WI38 (cell line): Measurements from ENCODE around the gene ACACA.

ENCODE experiments used
- H3K4me3 ChIP-seq: 2 replicates; pipeline ENCODE4 v1.5.1; 2011; ENCODE audit warnings: low read depth, mild to moderate bottlenecking, control low read depth, low read length
- TF ChIP-seq, protein P1 (sequence below): IDR thresholded peaks from 2 replicates; pipeline ENCODE4 v1.5.1; 2012; ENCODE audit warnings: low read depth, mild to moderate bottlenecking, control low read depth, low read length

Gene ACACA

DNA sequence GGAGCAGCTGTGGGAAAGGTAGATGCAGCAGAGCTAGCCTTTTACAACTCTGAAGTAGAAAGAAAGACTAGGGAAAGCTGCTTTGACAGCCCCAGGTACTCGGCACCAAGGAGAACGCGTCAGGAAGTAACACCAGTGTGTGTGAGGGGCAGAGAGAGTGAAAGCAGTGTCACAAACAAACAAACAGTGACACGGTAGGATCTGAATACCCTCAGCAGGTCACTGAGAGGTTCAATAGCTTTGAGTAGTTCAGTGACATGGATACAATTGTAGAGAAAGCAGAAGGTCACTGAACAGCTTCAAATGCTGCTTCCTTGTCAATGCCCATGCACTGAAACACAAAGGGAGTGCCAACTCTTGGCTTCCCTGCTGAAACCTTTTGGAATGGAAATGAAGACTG lies 181.2 kb downstream of the ACACA start:
- no peak overlapping the region for H3K4me3 ChIP-seq
- TF ChIP-seq, protein P1, sequence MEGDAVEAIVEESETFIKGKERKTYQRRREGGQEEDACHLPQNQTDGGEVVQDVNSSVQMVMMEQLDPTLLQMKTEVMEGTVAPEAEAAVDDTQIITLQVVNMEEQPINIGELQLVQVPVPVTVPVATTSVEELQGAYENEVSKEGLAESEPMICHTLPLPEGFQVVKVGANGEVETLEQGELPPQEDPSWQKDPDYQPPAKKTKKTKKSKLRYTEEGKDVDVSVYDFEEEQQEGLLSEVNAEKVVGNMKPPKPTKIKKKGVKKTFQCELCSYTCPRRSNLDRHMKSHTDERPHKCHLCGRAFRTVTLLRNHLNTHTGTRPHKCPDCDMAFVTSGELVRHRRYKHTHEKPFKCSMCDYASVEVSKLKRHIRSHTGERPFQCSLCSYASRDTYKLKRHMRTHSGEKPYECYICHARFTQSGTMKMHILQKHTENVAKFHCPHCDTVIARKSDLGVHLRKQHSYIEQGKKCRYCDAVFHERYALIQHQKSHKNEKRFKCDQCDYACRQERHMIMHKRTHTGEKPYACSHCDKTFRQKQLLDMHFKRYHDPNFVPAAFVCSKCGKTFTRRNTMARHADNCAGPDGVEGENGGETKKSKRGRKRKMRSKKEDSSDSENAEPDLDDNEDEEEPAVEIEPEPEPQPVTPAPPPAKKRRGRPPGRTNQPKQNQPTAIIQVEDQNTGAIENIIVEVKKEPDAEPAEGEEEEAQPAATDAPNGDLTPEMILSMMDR = no peak

DNA sequence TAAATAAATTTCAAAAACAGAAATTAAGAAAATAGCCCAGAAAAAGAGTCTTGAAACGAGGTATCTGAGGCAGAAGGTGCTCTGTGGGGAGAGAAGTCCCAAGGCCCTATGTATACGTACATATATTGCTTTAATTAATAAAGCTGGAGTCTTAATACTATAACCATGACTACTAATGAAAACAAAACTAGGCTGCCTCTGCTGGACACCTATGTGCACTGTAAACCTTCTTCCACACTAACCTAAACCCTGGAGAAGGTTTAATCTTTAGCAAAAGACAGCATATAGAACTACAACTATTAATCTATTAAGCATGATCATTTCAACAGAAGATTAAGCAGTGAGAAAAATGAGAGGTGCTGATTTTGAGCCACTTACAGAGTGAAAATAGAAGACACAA lies 184.8 kb downstream of the ACACA start:
- TF ChIP-seq, protein P1 = no peak
- H3K4me3 ChIP-seq = no peak overlapping the region

DNA sequence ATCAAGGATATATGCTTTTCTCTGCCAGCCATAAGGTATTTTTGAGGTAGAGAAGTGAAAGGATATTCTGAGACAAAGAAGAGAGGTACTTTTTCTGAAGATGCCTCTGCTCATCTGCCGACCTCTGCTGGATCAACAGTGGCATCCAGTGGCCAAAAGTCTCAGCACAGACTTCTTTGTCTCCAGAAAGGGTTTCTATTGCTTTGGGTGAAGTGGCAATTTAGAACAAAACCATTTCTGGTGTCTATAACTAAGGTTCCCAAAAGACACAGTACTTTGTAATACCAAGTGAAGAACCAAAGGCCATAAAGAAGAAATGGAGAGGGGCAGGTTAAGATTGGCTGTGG lies 186.1 kb downstream of the ACACA start:
- H3K4me3 ChIP-seq = no peak overlapping the region

DNA sequence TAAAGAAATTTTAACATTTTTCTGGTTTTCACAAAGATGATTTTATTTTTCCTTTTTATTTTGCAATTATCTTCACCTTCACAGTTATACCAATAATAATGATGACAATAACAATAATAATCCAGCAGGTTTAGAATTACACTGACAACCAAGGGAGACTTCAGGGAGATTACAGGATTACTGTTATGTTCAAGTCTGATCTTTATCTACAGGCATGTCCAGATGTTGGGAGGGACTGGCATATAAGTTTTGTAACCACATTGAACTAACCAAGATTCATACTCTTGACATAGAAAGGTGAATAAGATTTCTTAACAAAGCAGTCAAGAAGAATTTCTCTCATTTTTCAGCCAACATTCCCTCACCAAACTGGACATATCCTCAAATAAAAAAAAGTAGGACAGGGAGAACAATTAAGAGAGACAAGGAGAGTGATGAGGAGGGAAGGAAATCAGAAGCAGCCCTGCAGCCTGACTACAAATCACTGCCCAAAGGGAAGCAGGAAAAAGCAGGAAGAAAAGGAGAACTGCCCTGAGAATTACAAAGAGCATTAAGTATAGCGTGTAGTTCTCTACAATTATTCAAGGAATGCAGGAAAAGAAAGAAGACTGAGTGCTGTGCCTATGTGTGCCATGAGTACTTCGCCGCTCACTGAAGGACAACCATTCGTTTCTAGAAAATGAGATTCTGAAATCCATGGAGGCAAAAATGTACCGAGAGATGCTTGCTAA lies 186.6 kb downstream of the ACACA start:
- H3K4me3 ChIP-seq = no peak overlapping the region
- TF ChIP-seq, protein P1 = no peak

More for the DNA sequence above, 186.1 kb downstream of the ACACA start:
- TF ChIP-seq, protein P1 = peak; percentile 35

DNA sequence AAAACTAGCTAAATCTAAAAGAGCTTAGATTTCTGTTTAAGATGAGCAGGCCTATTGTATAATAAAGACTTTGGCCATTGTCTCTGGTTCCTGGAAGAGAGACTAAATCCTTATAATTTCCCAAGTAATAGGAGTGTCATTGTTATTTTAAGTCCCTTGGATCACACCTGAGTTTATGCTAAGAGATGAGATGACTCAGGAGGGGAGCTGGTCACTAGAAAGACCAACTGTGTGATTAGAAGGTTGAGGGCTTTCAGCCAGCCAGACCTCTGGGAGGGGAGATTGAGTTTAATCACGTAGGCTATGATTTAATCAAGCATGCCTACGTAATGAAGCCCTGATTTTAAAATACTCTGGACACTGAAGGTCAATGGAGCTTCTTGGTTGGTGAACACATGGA lies 187.8 kb downstream of the ACACA start:
- H3K4me3 ChIP-seq = no peak overlapping the region
- TF ChIP-seq, protein P1 = no peak

DNA sequence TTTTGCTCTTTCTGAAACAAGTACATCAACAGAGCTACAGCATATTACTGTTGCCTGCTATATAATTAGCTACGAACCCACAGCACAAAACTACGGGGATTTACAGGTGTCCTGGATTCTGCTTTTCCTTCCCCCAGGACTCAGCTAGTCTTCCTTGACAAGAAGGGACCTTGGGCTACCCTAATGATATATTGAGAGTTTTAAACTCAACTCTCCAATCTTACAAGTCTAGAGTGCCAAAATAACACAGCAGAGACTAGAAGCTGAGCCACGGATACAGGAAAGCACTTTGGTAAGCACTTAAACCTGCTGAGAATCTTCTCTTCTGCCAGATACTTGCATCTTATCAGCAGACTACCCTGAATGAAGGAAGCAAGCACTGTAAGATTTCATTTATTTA lies 192.2 kb downstream of the ACACA start:
- H3K4me3 ChIP-seq = no peak overlapping the region
- TF ChIP-seq, protein P1 = no peak

DNA sequence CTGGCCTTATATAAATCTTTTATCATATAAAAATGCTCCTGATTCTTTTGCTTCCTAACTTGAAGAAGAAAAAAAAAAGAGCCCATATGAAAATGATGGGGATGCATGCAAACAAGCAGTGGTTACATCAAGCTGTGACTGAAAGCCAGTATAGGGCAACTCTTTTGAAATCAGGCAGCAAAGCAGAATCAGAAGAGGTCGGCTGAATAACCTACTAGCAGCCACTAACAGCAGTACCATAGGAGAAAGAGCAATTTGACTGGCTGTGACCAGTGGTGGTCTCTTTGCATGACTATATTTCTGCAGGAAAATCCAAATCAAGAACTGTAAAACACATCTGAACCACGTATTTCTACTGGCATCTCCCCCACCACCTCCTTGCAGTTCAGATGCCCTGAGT lies 192.7 kb downstream of the ACACA start:
- TF ChIP-seq, protein P1 = no peak
- H3K4me3 ChIP-seq = no peak overlapping the region
